NCI-H2081 (cell line): Measurements from ENCODE around the gene HAUS3.
A peak's percentile ranks its signal among the peaks of the same experiment; 100 is the strongest.
"Not testable (repeated sequence)": the region's sequence is repeated elsewhere in the genome, so short reads cannot be mapped to it uniquely, and the experiment has no call there.

Experiments used
- DNase-seq, 2 experiments: peaks; one replicate each; lab custom pipeline; 2025; lab: John Stamatoyannopoulos, UW

Gene HAUS3

GRCh38 chr4:2275546-2276251, 33.8 kb upstream of the HAUS3 start:
- no peak for DNase-seq

DNA sequence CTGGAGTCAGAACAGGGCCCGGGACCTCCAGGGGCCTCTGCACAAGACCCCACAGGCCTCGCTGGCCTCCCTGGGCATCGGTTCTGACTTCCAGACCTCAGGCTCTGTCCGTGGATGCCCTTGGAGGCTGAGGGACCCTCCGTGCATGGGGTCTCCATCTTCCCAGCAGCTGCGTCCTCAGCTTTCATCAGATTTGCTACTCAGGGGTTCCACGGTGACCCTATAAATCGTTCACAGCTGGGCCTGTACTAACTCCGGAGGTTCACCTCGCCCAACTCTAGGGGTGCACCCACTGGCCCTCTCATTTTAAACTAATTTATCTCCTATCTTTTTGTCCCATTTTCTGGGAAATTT, 33.1 kb upstream of the HAUS3 start:
- not testable (repeated sequence) for DNase-seq

DNA sequence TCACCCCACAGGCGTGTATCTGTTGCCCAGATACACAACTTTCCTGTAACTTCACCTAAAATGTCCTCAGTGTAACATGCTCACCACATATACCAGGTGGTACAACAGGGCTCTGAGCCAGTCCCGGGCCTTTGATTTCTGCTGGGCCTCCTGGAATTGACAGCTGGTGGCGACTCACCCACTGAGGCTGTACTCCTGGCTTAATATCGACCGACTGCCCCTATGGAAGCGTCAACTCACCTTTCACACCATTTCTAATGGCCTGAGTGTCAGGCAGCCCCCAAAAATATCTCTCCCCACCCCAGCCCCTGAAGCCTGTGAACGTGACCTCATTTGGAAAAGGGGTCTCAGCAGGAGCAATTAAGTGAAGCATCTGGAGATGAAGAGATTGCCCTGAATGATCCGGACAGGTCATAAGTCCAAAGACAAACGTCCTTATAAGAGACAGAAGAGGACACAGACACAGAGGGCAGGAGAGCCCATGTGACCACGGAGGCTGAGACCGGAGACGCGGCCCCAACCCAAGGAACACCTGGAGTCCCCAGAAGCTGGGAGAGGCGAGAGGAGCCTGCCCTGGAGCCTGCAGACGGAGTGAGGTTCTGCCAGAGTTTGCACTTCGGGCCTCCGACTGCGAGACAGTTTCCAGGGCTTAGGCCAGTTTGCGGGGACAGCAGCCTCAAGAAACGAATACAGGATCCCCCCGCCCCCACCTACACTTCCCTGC, 32.6 kb upstream of the HAUS3 start:
- no peak for DNase-seq

DNA sequence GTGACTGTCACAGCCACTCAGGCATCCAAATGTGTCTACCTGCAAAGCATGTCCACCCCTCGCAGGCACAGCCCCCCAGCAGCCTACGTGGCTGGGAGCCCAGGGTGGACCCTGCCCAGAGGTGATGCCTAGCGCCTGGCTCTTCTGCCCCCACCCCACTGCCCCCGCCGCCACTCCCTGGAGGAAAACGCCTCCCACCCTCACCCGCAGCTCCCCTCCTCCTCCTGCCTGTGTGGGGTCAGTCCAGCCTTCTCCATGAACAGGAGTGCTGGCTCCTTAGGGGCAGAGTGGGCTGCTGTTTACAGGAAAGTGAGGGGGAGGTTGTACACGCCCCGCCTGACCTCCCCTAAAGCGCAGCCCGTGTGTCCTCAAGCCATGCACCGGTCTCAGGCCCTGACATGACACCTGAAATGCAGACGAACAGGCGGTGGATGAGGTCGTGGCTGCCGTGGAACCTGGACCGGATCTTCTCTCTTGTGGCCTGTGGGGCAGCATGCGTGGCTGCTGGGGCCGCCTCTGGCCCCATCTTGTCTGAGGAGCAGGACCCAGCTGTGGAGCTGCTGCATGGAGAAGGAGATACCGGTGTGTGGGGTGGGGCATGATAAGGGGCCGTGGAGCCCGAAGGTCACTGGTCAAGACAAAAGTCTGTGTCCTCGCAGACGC, 31.9 kb upstream of the HAUS3 start:
- DNase-seq: no peak

- no peak for DNase-seq
Measured at GRCh38 chr4:2273221-2273620, 31.3 kb upstream of the HAUS3 start.

- DNase-seq: no peak
Measured at GRCh38 chr4:2272828-2273120, 30.9 kb upstream of the HAUS3 start.

- DNase-seq: no peak
Measured at GRCh38 chr4:2272026-2272827, 30.3 kb upstream of the HAUS3 start.

DNA sequence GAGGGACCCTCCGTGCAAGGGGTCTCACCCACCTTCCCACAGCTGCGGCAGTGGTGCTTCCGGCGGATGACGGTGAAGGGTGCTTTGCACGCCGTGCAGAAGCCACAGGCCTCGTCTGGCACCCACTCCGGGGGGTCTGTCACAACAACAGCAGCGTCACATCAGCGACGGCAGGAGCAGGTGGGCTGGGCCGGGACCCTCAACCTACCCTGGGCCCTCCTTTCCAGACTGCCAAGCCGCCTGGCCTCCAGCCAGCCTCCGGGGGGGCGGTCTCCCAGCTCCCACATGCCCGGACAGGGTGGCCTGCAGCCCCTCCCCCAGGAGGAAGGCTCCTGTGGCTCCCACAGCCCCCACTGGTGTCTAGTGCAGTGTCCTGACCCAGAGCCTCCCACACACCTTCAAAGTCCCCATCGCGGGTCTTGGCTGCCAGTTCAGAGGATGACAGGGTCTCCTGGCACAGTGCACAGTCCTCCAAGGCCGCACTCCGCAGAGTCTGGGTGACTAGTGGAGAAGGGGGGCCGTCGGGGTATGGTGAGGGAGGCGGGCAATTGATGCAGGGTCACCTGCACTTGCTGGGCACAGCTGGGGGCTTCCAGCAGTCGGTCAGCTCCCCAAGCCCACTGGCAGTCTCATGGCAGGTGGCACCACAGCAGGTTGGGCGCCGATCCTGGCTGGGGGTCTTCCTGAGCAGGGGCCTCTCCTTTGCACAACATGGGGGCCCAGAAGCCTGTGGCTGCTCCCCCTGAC, 29.5 kb upstream of the HAUS3 start:
- no peak for DNase-seq

DNA sequence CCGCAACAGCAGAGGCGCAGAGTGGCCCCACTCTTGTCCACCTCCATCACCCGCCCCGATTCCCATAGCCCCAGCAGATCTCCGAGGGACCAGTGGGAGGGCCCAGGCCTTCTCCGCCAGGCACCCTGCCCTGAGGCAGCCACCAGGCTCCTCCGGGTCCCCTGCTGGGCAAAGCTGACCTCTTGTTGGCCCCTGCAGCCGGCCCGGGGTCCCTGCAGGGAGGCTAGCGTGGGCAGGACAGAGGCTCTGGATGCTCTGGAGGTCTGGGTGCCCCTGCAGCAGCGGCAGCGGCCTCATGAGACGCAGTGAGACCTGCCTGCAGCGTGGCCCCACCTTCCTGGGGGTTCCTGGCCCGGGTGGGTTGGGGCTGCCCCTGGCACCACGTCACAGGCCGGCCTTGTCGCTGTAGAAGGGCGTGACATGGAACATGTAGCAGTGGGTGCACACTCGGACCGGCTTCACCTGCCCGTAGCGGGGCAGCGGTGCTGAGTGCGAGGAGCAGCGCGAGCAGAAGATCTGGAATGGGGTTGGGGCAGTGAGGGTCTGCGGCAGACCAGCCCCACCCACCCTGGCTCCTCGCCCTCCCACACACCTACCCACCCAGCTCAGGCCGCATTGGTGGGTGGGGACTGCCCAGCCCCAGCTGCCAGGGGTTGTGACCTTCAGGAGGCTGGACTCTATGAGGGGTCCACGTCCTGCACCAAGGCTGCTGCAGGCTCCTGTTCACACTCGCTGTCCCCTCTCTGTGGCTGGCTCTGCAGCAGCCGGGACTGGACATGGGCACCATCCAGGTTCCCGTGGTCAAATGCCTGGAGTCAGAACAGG, 28.6 kb upstream of the HAUS3 start:
- DNase-seq: no peak

DNA sequence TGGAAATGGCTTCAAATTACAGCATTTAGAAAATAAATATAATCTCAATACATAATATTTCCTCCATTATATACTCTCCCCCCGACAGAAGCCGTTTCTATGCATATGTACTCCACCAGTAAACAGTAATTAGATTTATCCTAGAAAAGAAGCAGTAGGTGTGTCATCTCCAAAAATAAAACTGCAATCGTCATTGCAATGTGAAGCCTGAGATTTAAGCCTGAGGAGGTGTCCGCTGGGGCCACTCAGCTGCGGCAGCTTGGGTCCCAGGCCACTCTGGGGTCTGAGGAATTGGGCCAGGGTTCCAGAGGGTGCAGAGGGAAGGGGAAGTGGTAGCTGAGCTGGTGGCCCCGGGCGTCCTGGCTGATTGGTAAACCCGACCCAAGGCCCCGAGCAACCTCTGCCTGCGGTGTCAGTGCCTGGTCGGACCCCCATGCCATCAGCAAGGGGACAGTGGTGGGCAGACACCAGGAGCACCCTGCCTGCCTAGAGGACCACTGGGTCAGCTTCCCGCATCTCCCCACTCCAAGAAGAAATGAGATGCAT, 27.8 kb upstream of the HAUS3 start:
- DNase-seq: no peak

DNA sequence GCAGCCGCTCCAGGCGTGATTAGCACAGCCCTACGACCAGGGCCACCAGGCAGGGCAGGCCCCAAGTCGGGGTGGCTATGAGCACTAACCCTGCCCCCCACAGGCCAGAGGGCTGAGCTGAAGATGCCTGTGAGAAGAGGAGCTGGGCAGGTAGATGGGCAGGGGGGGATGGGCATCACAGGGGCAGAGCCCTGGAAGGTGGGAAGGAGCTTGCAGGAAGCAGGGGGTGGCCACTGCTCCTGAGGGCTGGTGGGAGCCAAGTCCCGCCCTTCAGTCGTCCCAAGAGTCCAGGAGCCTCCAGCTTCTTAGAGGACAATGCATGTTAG, 27.2 kb upstream of the HAUS3 start:
- no peak for DNase-seq

- no peak for DNase-seq
Measured at GRCh38 chr4:2268357-2269205, 26.7 kb upstream of the HAUS3 start.

GRCh38 chr4:2267841-2268240, 25.9 kb upstream of the HAUS3 start:
- no peak for DNase-seq

DNA sequence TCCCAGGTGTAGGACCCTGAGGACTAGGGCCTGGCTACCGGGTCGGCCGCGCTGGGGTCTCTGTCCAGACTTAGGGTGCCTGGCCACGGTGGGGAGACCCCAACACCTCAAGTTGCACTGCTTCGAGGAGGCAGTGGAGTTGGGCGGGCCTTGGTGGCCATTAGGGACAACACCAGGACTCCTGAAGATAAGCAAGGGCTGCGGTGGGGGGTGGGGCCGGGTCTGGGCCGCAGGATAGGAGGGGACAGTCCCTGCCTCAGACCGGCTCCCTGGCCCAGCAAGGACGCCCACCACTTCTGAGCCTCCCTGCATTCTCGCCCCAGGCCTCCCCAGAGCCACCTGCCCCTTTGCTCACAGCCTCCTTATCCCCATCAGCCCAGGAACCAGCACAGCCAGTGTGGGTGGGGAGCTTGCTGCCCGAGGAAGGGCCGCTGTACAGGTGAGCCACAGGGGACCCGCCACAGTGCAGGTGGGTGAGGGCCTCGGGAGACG, 25.4 kb upstream of the HAUS3 start:
- no peak for DNase-seq

DNA sequence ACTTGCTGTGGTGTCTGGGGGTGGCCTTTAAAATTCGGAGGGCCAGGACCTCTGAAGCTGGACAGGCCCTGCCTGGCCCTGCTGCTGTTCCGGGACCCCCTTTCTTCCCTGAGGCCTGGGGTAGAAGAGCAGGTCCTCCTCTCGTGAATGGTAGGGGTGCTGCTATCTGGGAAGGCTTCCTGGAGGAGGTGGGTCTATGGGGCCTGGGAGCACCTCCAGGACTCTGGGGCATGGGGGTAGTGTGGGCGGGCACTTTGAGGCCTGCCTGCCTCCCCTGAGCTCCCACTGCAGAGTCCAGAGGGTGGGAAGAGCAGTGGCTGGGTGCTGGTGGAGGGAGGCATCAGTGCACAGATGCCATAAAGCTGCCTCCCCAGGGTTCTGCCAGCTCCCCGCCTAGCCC, 24.9 kb upstream of the HAUS3 start:
- no peak for DNase-seq

DNA sequence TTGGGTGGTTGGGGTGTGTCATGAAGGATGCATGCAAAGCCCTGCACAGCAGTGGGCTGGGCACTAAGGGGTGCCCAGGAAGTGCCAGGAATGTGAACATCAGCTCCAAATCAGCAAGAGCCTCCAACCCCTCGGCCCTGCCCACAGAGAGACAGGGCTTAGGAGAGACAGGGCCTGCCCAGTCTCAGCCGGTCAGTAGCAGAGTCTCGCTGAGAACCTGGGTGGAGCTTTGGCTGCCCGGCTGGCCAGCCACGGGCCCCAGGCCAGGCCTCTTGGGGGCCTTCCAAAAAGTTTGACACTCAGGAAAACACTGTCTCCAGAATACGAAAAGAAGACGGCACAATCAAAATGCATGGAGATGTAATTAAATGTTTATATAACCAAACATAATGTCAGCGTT, 24.3 kb upstream of the HAUS3 start:
- no peak for DNase-seq

DNA sequence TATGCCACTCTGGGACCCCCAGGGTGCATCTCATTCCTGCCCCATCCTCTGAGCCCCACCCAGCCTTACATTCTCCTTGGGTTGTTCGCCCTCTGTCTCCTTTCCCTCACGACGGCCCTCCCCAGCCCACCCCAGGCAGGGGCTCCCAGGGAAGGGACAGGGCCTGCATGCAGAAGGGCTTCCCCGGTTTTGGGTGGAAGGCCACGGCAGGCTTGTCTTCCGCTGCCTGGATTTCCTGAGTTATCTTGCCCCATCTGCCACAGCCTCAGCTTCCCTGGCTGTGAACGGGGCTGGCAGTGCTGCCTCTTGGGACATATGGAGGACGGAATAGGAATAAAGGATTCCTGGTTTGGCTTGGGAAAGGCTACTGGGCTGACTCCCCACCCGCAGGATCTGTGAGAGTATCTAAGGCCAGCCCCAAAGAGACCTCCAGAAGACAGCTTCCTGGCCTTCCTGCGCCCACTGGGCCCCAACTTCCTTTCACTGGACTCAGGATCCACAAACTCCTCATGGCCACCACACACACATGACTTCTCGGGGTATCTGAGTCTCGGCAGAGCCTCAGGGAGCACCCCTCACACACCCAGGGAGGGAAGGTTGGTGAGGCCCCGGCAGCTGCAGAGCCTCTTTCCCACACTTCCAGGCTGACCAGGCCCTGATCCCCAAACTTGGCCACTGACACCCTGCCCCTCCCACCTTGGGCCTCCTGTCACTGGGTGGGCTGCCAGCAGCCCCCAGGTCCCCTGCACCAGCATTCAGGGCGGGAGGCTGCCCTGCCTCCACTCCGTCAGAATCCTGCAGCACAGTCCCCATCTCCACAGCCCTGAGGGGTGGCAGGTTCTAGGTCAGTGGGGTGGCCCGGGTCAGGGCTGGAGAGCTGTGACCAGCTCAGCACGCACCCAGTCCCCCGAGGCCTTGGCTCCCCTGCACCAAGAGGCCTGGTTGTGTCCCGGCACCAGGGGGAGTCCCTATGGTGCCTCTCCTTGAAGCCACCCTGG, 23.5 kb upstream of the HAUS3 start:
- no peak for DNase-seq

GRCh38 chr4:2264481-2265041, 22.6 kb upstream of the HAUS3 start:
- DNase-seq: peak; percentile 71 to 80
